Esophagus (tissue), 2 donors: Measurements from ENCODE around the gene HM13. TPM values are rescaled to one million over a fixed set of nuclear protein-coding genes. Genes with fewer than 3 reads are reported as not detected.
"Not testable (repeated sequence)": the region's sequence is repeated elsewhere in the genome, so short reads cannot be mapped to it uniquely, and the experiment has no call there.

Experiments used
- H3K27ac ChIP-seq, 2 donors: one replicate each; pipeline ENCODE4 v1.5.1; 2013; ENCODE audit warnings: low read depth in 2 of 2, mild to moderate bottlenecking in 2 of 2, inconsistent platforms in 1 of 2, low read length in 1 of 2, moderate library complexity in 1 of 2
- H3K27me3 ChIP-seq, 2 donors: one replicate each; pipeline ENCODE4 v1.6.1; 2013; ENCODE audit warnings: low read length in 2 of 2, control low read depth in 1 of 2, mild to moderate bottlenecking in 1 of 2; ENCODE audit not compliant: insufficient read depth in 2 of 2, control insufficient read depth in 1 of 2
- H3K36me3 ChIP-seq, 2 donors: one replicate each; pipeline ENCODE4 v1.6.1; 2013; ENCODE audit warnings: low read length in 1 of 2; ENCODE audit not compliant: control insufficient read depth in 2 of 2, insufficient read depth in 2 of 2
- H3K4me1 ChIP-seq, 2 donors: one replicate each; pipeline ENCODE4 v1.6.1; 2013; ENCODE audit warnings: low read length in 1 of 2; ENCODE audit not compliant: control insufficient read depth in 2 of 2, insufficient read depth in 2 of 2
- H3K4me3 ChIP-seq, 2 donors: one replicate each; pipeline ENCODE4 v1.5.1; 2013; ENCODE audit warnings: low read length in 2 of 2, mild to moderate bottlenecking in 2 of 2, low read depth in 1 of 2, moderate library complexity in 1 of 2
- H3K9me3 ChIP-seq, 2 donors: one replicate each; pipeline ENCODE4 v1.6.1; 2013; ENCODE audit warnings: mild to moderate bottlenecking in 2 of 2, low read depth in 1 of 2, low read length in 1 of 2, moderate library complexity in 1 of 2; ENCODE audit not compliant: control insufficient read depth in 2 of 2, insufficient read depth in 1 of 2
- WGBS, 2 donors: extraction: QIAGEN DNeasy Blood & Tissue Kit; methylation state at CpG; one replicate each; pipeline ENCODE4 v1.1.7; 2013; 5-methylcytosine and 5-hydroxymethylcytosine counted together
- polyA plus RNA-seq, 2 donors: library from polyadenylated mRNA; stranded (reverse); fragments of 200-250 nt; gene quantifications; one replicate each; pipeline ENCODE4 v1.2.3, GENCODE V29; 2013
- donor health status: healthy with polysubstance abuse.
- donor health status: Bipolar disorder and iron deficiency.

Gene HM13, protein sequence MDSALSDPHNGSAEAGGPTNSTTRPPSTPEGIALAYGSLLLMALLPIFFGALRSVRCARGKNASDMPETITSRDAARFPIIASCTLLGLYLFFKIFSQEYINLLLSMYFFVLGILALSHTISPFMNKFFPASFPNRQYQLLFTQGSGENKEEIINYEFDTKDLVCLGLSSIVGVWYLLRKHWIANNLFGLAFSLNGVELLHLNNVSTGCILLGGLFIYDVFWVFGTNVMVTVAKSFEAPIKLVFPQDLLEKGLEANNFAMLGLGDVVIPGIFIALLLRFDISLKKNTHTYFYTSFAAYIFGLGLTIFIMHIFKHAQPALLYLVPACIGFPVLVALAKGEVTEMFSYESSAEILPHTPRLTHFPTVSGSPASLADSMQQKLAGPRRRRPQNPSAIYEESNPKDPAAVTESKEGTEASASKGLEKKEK
- polyA plus RNA-seq, result 100 to 1,000 TPM; 167 to 272 TPM

DNA sequence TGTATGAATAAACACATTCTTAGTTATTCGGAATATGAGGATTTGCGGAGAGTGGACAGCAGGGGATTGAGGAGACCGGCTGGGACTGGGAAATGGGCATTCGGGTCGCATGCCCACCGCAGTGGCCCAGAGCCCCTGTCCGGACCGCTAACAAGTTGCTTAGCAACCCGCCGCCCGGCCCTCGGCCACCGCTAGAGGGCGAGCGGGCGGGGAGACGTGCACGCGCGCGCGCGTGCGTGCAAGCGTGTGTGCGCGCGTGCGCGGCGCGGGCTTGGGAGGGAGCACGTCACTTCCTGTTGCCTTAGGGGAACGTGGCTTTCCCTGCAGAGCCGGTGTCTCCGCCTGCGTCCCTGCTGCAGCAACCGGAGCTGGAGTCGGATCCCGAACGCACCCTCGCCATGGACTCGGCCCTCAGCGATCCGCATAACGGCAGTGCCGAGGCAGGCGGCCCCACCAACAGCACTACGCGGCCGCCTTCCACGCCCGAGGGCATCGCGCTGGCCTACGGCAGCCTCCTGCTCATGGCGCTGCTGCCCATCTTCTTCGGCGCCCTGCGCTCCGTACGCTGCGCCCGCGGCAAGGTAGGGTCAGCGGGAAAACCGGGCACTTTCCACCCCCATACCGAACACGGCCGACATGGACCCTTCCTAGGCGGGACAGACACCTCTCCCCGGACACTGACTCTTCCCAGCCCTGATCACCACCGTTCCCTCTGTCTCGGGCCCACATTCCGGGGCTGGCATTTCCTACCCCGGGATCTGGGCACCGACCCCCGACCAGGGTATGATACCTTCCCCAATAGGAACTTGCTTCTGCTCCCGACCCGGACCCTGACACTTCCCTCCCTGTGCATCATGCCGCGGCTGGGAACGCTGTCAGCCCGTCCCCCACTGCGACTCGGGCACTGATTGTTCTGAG lies at the start of gene HM13:
TSS of gene HM13 (plus strand) at position 289 of the 918 bp plus-strand sequence. CDS start at position 399, 110 bp downstream.
- H3K9me3 ChIP-seq, result no peaks in the 10 kb centered on the region
- H3K27ac ChIP-seq, result peak within 1 kb of the TSS; percentile 41 to 89
- no peaks in the 10 kb centered on the region for H3K36me3 ChIP-seq
- WGBS, 2 donors, result 0 to 1% methylated on average over 77 to 86 of the region's 86 CpGs
- peaks cover 10 to 28% of the 10 kb centered on the region in 2 donors for H3K4me1 ChIP-seq
- peak within 1 kb of the TSS; percentile 90 to 96 for H3K4me3 ChIP-seq
- H3K27me3 ChIP-seq, result no peaks in the 10 kb centered on the region

DNA sequence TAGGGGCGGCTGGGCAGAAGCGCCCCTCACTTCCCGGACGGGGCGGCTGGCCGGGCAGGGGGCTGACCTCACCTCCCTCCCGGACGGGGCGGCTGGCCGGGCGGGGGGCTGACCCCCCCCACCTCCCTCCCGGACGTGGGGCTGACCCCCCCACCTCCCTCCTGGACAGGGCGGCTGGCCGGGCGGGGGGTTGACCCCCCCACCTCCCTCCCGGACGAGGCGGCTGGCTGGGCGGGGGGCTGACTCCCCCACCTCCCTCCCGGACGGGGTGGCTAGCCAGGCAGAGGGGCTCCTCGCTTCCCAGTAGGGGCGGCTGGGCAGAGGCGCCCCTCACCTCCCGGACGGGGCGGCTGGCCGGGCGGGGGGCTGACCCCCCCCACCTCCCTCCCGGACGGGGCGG lies 43.3 kb upstream of the HM13 start:
- not testable (repeated sequence) for H3K4me3 ChIP-seq, H3K36me3 ChIP-seq
- WGBS, 2 donors, result 80 to 93% methylated on average over 2 to 29 of the region's 33 CpGs

DNA sequence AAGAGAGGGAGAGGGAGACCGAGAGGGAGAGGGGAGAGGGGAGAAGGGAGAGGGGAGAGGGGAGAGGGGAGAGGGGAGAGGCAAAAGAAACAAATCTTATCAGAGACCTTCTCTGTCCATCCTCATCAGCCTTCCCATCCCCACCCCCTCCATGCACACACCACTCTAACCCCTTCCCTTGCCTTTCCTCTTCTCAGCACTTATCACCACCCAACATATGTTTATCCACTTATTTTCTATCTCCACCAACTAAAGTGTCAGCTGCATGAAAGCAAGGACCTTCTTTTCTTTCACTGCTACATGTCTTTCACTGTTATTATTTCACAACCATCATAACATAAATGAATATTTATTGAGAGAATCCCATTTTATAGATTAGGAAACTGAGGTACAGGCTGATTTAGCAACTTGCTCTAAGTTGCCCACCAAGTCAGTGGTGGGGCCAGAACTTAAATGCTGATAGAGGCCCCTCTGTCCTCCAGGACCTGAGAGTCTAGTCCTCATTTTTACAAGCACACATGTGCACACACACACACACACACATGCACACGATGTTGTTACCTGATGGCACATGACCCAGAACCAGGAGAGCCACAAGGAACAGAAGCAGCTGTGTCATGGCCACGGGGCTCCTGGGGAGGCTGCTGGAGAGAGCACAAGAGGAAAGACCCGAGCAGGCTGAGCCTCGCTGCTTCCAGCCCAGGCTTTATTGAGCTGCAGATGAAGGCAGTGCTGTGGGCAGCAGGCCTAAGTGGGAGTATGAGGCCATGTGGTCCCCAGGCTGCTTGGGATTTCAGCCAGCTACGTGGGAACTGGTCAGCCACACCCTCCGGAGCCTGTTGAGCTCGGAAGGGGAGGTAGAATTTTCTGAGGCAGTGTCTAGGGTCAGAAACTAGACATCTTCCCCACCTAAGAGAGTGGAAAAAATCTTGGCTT lies 41.6 kb upstream of the HM13 start:
- Histone ChIP-seq H3K36me3 (no peaks in the 10 kb centered on the region), H3K9me3 (no peaks in the 10 kb centered on the region), H3K27ac (no peak overlapping the region), H3K27me3 (peaks cover 0 to 8% of the 10 kb centered on the region in 2 donors), H3K4me1 (peaks cover 3 to 4% of the 10 kb centered on the region in 2 donors), H3K4me3 (no peak overlapping the region)
- 50 to 57% methylated on average over 7 of the region's 8 CpGs for WGBS, 2 donors

More for the DNA sequence above, 43.3 kb upstream of the HM13 start:
- not testable (repeated sequence) for H3K4me1 ChIP-seq, H3K27me3 ChIP-seq, H3K9me3 ChIP-seq, H3K27ac ChIP-seq

DNA sequence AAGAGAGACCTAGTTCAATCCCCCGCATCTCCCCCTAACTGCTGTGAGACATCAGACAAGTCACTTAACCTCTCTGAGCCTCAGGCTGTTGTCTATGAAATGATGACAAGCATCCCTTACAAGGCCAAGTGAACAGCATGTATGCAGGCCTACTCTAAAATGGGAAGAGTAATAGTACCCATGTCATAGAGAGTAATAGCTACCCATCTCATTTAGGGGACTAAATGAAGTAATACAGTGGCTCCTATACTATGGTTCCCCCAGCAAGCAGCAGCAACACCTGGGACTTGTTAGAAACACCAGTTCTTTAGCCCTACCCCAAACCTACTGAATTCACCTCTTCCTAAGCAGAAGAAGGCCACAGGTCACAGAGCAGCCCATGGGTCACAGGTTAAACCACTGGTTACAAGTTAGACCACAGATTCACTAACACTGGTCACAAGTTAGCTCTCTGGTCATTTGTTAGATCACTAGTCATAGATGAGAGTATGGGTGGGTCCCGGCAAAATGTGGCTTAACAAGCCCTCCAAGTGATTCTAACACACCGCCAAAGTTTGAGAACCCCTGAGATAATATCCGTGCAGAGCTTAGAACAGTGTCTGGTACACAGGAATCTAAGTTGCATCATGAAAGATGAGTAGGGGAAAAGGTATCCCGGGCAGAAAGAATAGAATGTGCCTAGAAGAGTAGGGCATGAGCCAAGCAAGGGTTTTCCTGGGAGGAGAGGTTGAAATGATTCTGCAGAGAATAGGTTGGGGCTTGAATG lies 40.7 kb upstream of the HM13 start:
- Histone ChIP-seq H3K9me3 (no peaks in the 10 kb centered on the region), H3K27ac (no peak overlapping the region), H3K27me3 (peaks cover 0 to 8% of the 10 kb centered on the region in 2 donors), H3K4me1 (peaks cover 3 to 4% of the 10 kb centered on the region in 2 donors), H3K4me3 (no peak overlapping the region), H3K36me3 (no peaks in the 10 kb centered on the region)
- 84 to 88% methylated on average over 5 of the region's 5 CpGs for WGBS, 2 donors

DNA sequence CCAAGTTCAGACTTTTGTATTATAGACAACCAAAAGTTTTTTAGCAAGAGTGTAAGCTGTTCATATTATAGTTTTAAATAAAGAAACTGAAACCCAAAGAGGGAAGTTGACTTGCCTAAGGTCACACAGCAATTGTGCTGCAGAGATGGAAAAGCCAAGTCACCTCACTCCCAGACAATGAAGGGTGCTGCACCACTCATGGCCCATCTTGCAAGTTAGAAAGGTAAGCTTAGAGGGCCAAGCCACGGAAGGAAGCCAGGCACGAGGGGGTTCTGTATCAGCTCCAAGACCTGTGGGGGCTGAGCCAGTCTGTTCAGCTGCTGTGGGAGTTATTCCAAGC lies 40.2 kb upstream of the HM13 start:
- no peaks in the 10 kb centered on the region for H3K36me3 ChIP-seq
- H3K27me3 ChIP-seq, result peaks cover 0 to 8% of the 10 kb centered on the region in 2 donors
- no peaks in the 10 kb centered on the region for H3K9me3 ChIP-seq
- peaks cover 3 to 4% of the 10 kb centered on the region in 2 donors for H3K4me1 ChIP-seq
- H3K4me3 ChIP-seq, result no peak overlapping the region
- no peak overlapping the region for H3K27ac ChIP-seq
- WGBS, 2 donors, result 41 to 62% methylated on average over 2 of the region's 2 CpGs

DNA sequence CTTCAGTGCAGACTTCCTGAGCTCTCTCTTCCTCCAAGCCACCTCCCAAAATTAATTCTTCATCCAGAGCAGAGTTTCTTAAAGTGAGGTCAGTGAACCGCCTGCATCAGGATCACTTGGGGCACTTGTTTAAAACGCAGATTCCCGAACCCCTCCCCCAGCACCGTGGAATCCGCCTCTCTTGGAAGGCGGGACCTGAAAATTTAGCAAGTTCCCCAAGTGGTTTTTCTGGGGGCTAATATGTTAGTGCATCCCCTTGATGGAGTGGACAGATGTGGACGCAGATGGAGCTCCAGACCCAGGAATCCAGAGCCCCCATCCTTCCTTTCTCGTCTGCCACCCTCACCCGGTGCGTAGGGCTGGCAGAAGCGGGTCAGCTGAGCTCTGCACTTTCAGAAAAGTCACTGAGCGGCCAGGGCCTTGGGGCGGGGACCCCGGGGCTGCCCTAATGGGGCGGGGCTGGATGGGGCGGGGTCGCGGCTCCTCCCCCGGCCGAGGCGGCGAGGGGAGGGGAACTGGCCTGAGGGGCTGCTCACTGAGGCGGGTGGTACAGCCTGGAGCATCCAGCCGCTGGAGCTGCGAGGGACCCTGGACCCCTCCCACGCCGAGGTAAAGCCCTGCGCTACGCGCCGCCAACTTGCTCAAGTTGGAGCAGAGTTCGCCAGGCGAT lies 39.3 kb upstream of the HM13 start, which contains the start of the genes DEFB124 and REM1:
TSS of gene DEFB124 (minus strand) at position 370 of the 670 bp plus-strand sequence. CDS start 2,114 bp downstream, outside the sequence.
TSS of gene REM1 (plus strand) at position 531 of the 670 bp plus-strand sequence. CDS start 1,158 bp downstream, outside the sequence.
- no peaks in the 10 kb centered on the region for H3K36me3 ChIP-seq
- no peaks in the 10 kb centered on the region for H3K9me3 ChIP-seq
- peak within 1 kb of the TSS; percentile 1 to 42 for H3K4me3 ChIP-seq
- peaks cover 0 to 8% of the 10 kb centered on the region in 2 donors for H3K27me3 ChIP-seq
- H3K27ac ChIP-seq, result peak within 1 kb of the TSS; percentile 25 to 30
- WGBS, 2 donors, result 4 to 6% methylated on average over 28 to 33 of the region's 33 CpGs
- peaks cover 3 to 4% of the 10 kb centered on the region in 2 donors for H3K4me1 ChIP-seq

DNA sequence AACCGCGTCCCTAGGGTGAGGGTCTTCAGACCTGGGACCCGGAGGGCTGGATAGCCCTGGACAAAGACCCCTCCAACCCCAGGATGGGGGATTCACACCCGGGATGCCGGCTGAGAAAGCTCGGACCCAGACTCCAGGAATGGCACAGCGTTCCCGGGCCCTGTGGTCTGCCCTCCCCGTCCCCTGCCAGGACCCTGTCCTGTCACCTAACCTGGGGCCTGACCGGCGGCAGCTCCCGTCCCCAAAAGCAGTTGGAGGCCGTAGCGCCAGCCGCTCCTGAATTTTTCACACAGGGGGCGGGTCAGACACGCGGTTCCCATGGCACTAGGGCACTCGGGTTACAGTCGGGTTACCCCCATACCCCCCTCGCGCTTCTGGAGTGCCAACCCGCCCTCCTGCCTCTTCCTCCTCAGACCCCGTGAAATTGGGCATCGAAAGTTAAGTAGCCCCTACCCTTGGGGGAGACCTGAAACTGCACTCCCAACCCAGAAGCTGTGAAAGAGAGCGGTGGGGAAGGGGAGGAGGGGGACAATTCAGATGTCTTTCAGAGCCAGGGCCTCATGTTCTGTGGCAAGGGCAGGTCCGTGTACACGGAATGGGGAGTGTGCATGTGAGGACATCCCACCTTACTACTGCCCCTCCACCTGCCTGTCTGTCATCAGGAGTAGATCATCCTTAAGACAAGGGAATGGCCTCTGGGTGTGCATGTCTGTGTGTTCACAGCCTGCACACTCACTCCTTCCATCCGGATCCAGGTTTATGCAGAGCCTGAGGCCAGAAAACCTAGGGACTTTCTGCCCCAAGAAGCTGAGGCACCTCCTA lies 38.6 kb upstream of the HM13 start:
- 5 to 6% methylated on average over 29 of the region's 29 CpGs for WGBS, 2 donors
- peak overlapping the region; percentile 25 to 30 for H3K27ac ChIP-seq
- peaks cover 0 to 8% of the 10 kb centered on the region in 2 donors for H3K27me3 ChIP-seq
- peaks cover 3 to 4% of the 10 kb centered on the region in 2 donors for H3K4me1 ChIP-seq
- H3K36me3 ChIP-seq, result no peaks in the 10 kb centered on the region
- peak overlapping the region; percentile 1 to 42 for H3K4me3 ChIP-seq
- no peaks in the 10 kb centered on the region for H3K9me3 ChIP-seq
